CD14-positive monocyte (primary cell): ENCODE measurements around the gene RPLP1. TPM values are rescaled to one million over a fixed set of nuclear protein-coding genes. Genes with fewer than 3 reads are reported as not detected.

Experiments used
- DNase-seq, 3 donors: peaks; one replicate each; pipeline ENCODE4 v3.0.0-alpha.2; 2011 to 2022
- H2AFZ ChIP-seq: 2 replicates; pipeline ENCODE4 v1.6.0; 2012; ENCODE audit warnings: mild to moderate bottlenecking, low read depth, low read length, inconsistent platforms; ENCODE audit not compliant: insufficient read depth, poor library complexity, severe bottlenecking
- H3K27ac ChIP-seq, 2 donors: 1 replicate in 1 of 2; 2 replicates in 1 of 2; pipeline ENCODE4 v1.5.1; 2012 to 2013; ENCODE audit warnings: low read length in 2 of 2, control low read depth in 1 of 2, inconsistent platforms in 1 of 2, low read depth in 1 of 2, mild to moderate bottlenecking in 1 of 2
- H3K27me3 ChIP-seq, 2 donors: one replicate each; pipeline versions ENCODE4 v1.6.0 to v1.6.1; 2011 to 2013; ENCODE audit warnings: low read length in 2 of 2; ENCODE audit not compliant: control insufficient read depth in 2 of 2, insufficient read depth in 2 of 2
- H3K36me3 ChIP-seq, 2 donors: replicated peaks in 1 of 2; 1 replicate in 1 of 2; 2 replicates in 1 of 2; pipeline versions ENCODE4 v1.5.1 to v1.6.1; 2012 to 2013; ENCODE audit warnings: low read length in 2 of 2, control low read depth in 1 of 2, inconsistent platforms in 1 of 2, mild to moderate bottlenecking in 1 of 2; ENCODE audit not compliant: insufficient read depth in 2 of 2, control insufficient read depth in 1 of 2
- H3K4me1 ChIP-seq, 2 donors: 1 replicate in 1 of 2; 2 replicates in 1 of 2; pipeline versions ENCODE4 v1.5.1 to v1.6.1; 2012 to 2013; ENCODE audit warnings: low read length in 2 of 2, control low read depth in 1 of 2, inconsistent platforms in 1 of 2, mild to moderate bottlenecking in 1 of 2, moderate library complexity in 1 of 2; ENCODE audit not compliant: insufficient read depth in 2 of 2, control insufficient read depth in 1 of 2
- H3K4me2 ChIP-seq: replicated peaks from 2 replicates; pipeline ENCODE3; 2012; ENCODE audit warnings: low read length, moderate library complexity, mild to moderate bottlenecking; ENCODE audit not compliant: poor library complexity, severe bottlenecking; ENCODE audit errors: extremely low read depth
- H3K4me3 ChIP-seq, 3 experiments: fragments of 200-600 bp in 1 of 3; sonication (generic) in 1 of 3; replicated peaks in 1 of 3; 1 replicate in 2 of 3; 2 replicates in 1 of 3; pipeline ENCODE4 v1.5.1; 2011 to 2013; ENCODE audit warnings: low read length in 3 of 3, mild to moderate bottlenecking in 3 of 3, control low read depth in 2 of 3, low read depth in 2 of 3, inconsistent platforms in 1 of 3, moderate library complexity in 1 of 3
- H3K79me2 ChIP-seq: 2 replicates; pipeline ENCODE4 v1.6.0; 2012; ENCODE audit warnings: mild to moderate bottlenecking, control low read depth, inconsistent platforms, low read length, moderate library complexity; ENCODE audit not compliant: insufficient read depth
- H3K9ac ChIP-seq: 2 replicates; pipeline ENCODE4 v1.6.0; 2017; ENCODE audit warnings: low read length, mild to moderate bottlenecking; ENCODE audit not compliant: insufficient read depth, poor library complexity, severe bottlenecking
- H3K9me3 ChIP-seq, 2 donors: replicated peaks in 1 of 2; 1 replicate in 1 of 2; 2 replicates in 1 of 2; pipeline versions ENCODE4 v1.5.1 to v1.6.1; 2012 to 2013; ENCODE audit warnings: low read length in 2 of 2, control low read depth in 1 of 2; ENCODE audit not compliant: control insufficient read depth in 1 of 2, insufficient read depth in 1 of 2
- H4K20me1 ChIP-seq: 2 replicates; pipeline ENCODE4 v1.6.0; 2012; ENCODE audit warnings: mild to moderate bottlenecking, low read length, control low read depth, moderate library complexity; ENCODE audit not compliant: insufficient read depth
- H3K27ac Mint-ChIP-seq, 7 donors: one replicate each; pipeline ENCODE4 v1.8.0; 2020; ENCODE audit warnings: mild to moderate bottlenecking in 7 of 7, mixed read lengths in 7 of 7, moderate library complexity in 6 of 7, inconsistent platforms in 2 of 7
- H3K27me3 Mint-ChIP-seq, 3 donors: one replicate each; pipeline ENCODE4 v1.8.0; 2021 to 2022; ENCODE audit warnings: low read depth in 3 of 3, mild to moderate bottlenecking in 3 of 3, mixed read lengths in 3 of 3, moderate library complexity in 3 of 3, inconsistent platforms in 1 of 3
- H3K36me3 Mint-ChIP-seq, 2 donors: one replicate each; pipeline ENCODE4 v1.8.0; 2020; ENCODE audit warnings: mixed read lengths in 2 of 2, inconsistent platforms in 1 of 2, mild to moderate bottlenecking in 1 of 2
- H3K4me1 Mint-ChIP-seq: one replicate; pipeline ENCODE4 v1.8.0; 2020; ENCODE audit warnings: mild to moderate bottlenecking, mixed read lengths
- H3K4me3 Mint-ChIP-seq, 2 donors: one replicate each; pipeline ENCODE4 v1.8.0; 2020; ENCODE audit warnings: mild to moderate bottlenecking in 2 of 2, mixed read lengths in 2 of 2, moderate library complexity in 1 of 2
- H3K9me3 Mint-ChIP-seq, 7 donors: one replicate each; pipeline ENCODE4 v1.8.0; 2020 to 2022; ENCODE audit warnings: mixed read lengths in 7 of 7, mild to moderate bottlenecking in 6 of 7, moderate library complexity in 6 of 7, inconsistent platforms in 2 of 7
- WGBS: methylation state at CpG from one replicate; pipeline ENCODE4 v1.1.5; 2013; ENCODE audit warnings: missing lambda C conversion rate; ENCODE audit not compliant: insufficient coverage; 5-methylcytosine and 5-hydroxymethylcytosine counted together
- intact Hi-C, 2 donors: fragments of 100-400 bp; cut with micrococcal nuclease; formaldehyde crosslinking; loops; one replicate each; pipeline versions ENCODE4 v1.15.0 to v1.15.1; 2023
- polyA plus RNA-seq, 3 donors: library from polyadenylated mRNA; depleted of rRNA in 1 of 3; unstranded in 2 of 3; stranded (reverse) in 1 of 3; fragments of 300-500 nt in 2 of 3; fragments of >200 nt in 1 of 3; fragmentation: Illumina TruSeq in 2 of 3; gene quantifications; 1 replicate in 2 of 3; 2 replicates in 1 of 3; pipeline ENCODE4 v1.2.3, GENCODE V29; 2012 to 2021
- TF ChIP-seq, protein P1 (sequence below): fragments of 200-600 bp; IDR thresholded peaks from one replicate; pipeline ENCODE4 v1.8.0; 2022; ENCODE audit warnings: antibody characterized with exemption, mild to moderate bottlenecking

The RPLP1 gene
- polyA plus RNA-seq, 3 donors: 1,140 to 1,235 (median 1,177) TPM

DNA sequence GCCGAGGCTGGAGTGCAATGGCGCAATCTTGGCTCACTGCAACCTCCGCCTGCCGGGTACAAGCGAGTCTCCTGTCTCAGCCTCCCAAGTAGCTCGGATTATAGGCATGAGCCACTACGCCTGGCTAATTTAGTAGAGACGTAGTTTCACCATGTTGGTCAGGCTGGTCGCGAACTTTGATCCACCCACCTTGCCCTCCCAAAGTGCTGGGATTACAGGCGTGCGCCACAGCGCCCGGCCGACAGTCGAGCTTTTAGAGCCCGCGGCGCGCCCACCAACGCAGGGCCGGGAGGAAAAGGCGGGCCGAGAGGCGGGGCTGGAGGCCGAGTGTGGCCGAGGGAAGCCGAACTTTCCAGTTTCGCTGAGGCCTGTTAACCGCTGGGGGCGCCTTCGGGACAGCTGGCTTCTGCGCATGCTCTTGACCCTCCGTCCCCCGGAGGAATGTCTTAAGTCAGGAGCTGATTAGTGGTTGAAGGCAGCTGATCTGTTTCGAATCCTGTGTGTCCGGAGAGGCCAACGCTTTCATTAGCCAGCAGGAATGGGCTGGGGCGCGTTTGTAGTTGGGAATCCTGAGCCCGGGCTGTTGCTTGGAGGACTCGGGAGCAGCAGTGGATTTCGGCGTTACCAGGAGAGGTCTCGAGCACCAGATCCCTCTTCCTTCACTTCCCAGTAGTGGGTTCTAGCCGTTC lies 10.0 kb downstream of the RPLP1 start:
- peak overlapping the region; percentile 98 for H2AFZ ChIP-seq
- H3K27me3 ChIP-seq: no peaks in the 10 kb centered on the region
- no peaks in the 10 kb centered on the region for H3K79me2 ChIP-seq
- H3K4me3 ChIP-seq: peak overlapping the region; percentile 57 to 91 (median 60)
- H4K20me1 ChIP-seq: no peaks in the 10 kb centered on the region
- DNase-seq: peak; percentile 94 to 96 (median 94)
- H3K9me3 ChIP-seq: no peaks in the 10 kb centered on the region
- H3K4me3 Mint-ChIP-seq: peak overlapping the region; percentile 90 to 93
- peak overlapping the region; percentile 93 for H3K4me2 ChIP-seq
- H3K4me1 Mint-ChIP-seq: peaks cover 16% of the 10 kb centered on the region
- intact Hi-C loops: loop anchor here in 1 of 2 donors (10.0 kb wide), 1 partner anchor 408 kb away; no protein-coding TSS in a partner anchor
- TF ChIP-seq, protein P1, sequence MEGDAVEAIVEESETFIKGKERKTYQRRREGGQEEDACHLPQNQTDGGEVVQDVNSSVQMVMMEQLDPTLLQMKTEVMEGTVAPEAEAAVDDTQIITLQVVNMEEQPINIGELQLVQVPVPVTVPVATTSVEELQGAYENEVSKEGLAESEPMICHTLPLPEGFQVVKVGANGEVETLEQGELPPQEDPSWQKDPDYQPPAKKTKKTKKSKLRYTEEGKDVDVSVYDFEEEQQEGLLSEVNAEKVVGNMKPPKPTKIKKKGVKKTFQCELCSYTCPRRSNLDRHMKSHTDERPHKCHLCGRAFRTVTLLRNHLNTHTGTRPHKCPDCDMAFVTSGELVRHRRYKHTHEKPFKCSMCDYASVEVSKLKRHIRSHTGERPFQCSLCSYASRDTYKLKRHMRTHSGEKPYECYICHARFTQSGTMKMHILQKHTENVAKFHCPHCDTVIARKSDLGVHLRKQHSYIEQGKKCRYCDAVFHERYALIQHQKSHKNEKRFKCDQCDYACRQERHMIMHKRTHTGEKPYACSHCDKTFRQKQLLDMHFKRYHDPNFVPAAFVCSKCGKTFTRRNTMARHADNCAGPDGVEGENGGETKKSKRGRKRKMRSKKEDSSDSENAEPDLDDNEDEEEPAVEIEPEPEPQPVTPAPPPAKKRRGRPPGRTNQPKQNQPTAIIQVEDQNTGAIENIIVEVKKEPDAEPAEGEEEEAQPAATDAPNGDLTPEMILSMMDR: peak; percentile 92
- H3K9me3 Mint-ChIP-seq: no peaks in the 10 kb centered on the region
- H3K27ac Mint-ChIP-seq: peak overlapping the region; percentile 83 to 95 (median 92)
- peaks cover 0 to 7% (median 0%) of the 10 kb centered on the region in 3 donors for H3K27me3 Mint-ChIP-seq
- no peaks in the 10 kb centered on the region for H3K36me3 ChIP-seq
- peak overlapping the region; percentile 77 for H3K9ac ChIP-seq
- H3K27ac ChIP-seq: peak overlapping the region; percentile 58 to 86
- WGBS: 0% methylated on average over 30 of the region's 46 CpGs
- H3K36me3 Mint-ChIP-seq: peaks cover 3 to 10% of the 10 kb centered on the region in 2 donors
- peaks cover 13 to 19% of the 10 kb centered on the region in 2 donors for H3K4me1 ChIP-seq

DNA sequence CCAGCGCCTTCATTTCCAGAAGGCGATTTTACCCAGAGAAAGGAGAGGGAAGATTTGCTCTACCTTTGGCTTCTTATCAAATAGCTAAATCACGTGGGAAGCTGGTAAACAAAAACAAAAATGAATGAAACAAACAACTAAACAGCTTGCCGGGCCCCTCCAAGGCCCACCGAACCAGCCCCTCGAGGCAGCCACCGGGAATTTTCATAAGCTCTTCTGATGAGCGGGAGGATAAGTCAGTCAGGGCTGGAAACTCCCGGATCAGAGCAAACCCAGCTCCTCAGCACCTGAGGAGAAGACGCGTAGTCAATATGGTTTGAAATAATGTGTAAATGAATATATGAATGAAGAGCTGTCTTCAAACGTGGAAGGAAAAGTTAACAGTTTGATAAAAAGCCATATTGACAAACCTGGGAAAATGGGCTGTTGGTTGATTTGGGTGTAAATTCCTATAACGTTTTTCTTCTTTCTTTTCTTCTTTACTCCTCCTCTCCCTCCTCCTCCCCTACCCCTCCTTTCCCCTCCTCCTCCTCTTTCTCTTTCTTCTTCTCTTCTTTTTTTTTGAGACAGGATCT lies 10.7 kb downstream of the RPLP1 start:
- H3K9me3 ChIP-seq: no peaks in the 10 kb centered on the region
- H3K36me3 ChIP-seq: no peaks in the 10 kb centered on the region
- peak overlapping the region; percentile 58 to 86 for H3K27ac ChIP-seq
- TF ChIP-seq, protein P1: no peak
- H4K20me1 ChIP-seq: no peaks in the 10 kb centered on the region
- H3K9ac ChIP-seq: peak overlapping the region; percentile 77
- Mint-ChIP-seq H3K27ac (peak overlapping the region; percentile 83 to 95 (median 92)), H3K27me3 (peaks cover 0 to 7% (median 0%) of the 10 kb centered on the region in 3 donors), H3K36me3 (peaks cover 3 to 8% of the 10 kb centered on the region in 2 donors), H3K4me1 (peaks cover 19% of the 10 kb centered on the region), H3K4me3 (peak overlapping the region; percentile 90 to 93), H3K9me3 (no peaks in the 10 kb centered on the region)
- no peak for DNase-seq
- intact Hi-C loops: loop anchor here in 1 of 2 donors (10.0 kb wide), 1 partner anchor 408 kb away; no protein-coding TSS in a partner anchor
- no peaks in the 10 kb centered on the region for H3K79me2 ChIP-seq
- peak overlapping the region; percentile 98 for H2AFZ ChIP-seq
- H3K4me1 ChIP-seq: peaks cover 13 to 19% of the 10 kb centered on the region in 2 donors
- peak overlapping the region; percentile 93 for H3K4me2 ChIP-seq
- 50% methylated on average over 8 of the region's 13 CpGs for WGBS
- peak overlapping the region; percentile 57 to 91 (median 60) for H3K4me3 ChIP-seq
- H3K27me3 ChIP-seq: no peaks in the 10 kb centered on the region
